ENCODE results near the gene FZD2. TPM values are rescaled to one million over a fixed set of nuclear protein-coding genes. Genes with fewer than 3 reads are reported as not detected.

Gene FZD2
- total and polyA plus RNA-seq, 2 of the 4 experiments (the other 2 are of a cell fraction) = 21.3 to 130 TPM

DNA sequence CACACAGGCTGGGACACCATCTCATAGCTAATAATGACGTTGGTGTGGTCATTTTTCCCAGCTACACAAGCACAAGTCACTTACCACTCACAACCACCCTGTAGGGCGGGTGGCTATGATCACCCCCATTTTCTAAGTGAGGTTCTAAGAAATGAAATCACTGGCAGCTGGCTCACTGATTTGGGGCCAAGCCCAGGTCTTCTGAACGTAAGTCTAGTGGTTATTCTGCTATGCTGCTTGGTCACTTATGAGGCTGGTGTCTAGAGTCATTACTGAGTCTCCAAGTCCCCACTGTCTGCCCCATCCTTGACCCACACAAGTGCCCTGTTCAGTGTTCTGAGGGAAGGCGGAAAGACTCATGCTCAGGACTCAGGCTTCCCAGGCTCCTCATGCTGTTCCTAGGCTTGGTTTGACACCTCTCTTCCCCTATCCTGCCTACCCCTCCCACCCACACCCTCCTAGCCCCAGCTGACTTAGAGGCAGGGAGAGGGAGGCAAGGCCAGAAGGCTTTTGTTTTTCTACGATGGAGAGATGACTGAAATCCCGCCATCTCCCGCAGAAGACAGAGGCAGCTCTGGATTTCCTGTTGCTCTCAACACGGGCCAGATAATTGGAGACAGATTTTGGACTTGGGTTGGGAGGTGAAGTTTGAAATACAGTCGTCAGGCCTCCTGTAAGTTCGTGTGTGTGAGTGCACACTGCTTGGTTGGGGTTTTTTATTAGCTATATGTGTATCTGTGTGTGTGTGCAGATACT, 32.2 kb downstream of the FZD2 start:
- Histone ChIP-seq H3K4ac (ENCODE audit: low read depth, low read length) (peak overlapping the region; percentile 43), H4K20me1 (ENCODE audit: insufficient read depth, low read length) (no peaks in the 10 kb centered on the region), H2AFZ (replicated peaks; ENCODE audit: low read length, poor library complexity) (peak overlapping the region; percentile 27), H3K79me1 (ENCODE audit: low read depth in 1 of 2, low read length in 2 of 2) (no peaks in the 10 kb centered on the region), H2BK15ac (ENCODE audit: low read depth, low read length) (0 out of 3 replicates have a peak overlapping the region, but pooled peaks have one; percentile 2), H3K4me3 (ENCODE audit: insufficient read depth, low read depth, low read length) (no peak overlapping the region), H3K36me3 (ENCODE audit: control insufficient read depth, insufficient read depth, low read length) (no peaks in the 10 kb centered on the region), H4K8ac (ENCODE audit: low read depth in 2 of 2, low read length in 2 of 2) (no peak overlapping the region; a peak in 1 of 4 replicates), H2BK5ac (ENCODE audit: low read depth, low read length, poor library complexity, severe bottlenecking) (no peak overlapping the region), H3K14ac (replicated peaks; ENCODE audit: low read depth, low read length) (no peak overlapping the region; the same call in 1 of the 2 replicates), H2BK120ac (ENCODE audit: low read depth, low read length) (no peak overlapping the region; the same call in 1 of the 2 replicates), H3K18ac (ENCODE audit: low read depth, low read length) (no peak overlapping the region), H2BK20ac (ENCODE audit: low read depth, low read length) (peak overlapping the region; percentile 16; the same call in 1 of the 2 replicates), H3K4me1 (ENCODE audit: control insufficient read depth, insufficient read depth, low read length) (peaks cover 9% of the 10 kb centered on the region), H3K9me1 (ENCODE audit: insufficient read depth, low read length) (peaks cover 18% of the 10 kb centered on the region; the same call in 1 of the 2 replicates), H3K4me2 (ENCODE audit: low read depth, low read length) (no peak overlapping the region), H3K27me3 (ENCODE audit: control insufficient read depth, insufficient read depth, low read length) (0 out of 2 replicates have a peak, but pooled peaks cover 4% of the 10 kb centered on the region), H2AK9ac (replicated peaks; ENCODE audit: low read depth, low read length, poor library complexity) (no peak overlapping the region), H3K23ac (ENCODE audit: low read depth, low read length) (no peak overlapping the region; the same call in 1 of the 2 replicates), H3K9me3 (ENCODE audit: control insufficient read depth, insufficient read depth, low read length) (no peaks in the 10 kb centered on the region), H3K27ac (ENCODE audit: insufficient read depth, low read length) (no peak overlapping the region), H4K91ac (ENCODE audit: insufficient read depth, low read depth, low read length) (peak overlapping the region; percentile 41; the same call in 1 of the 2 replicates), H4K5ac (ENCODE audit: low read depth, low read length) (no peak overlapping the region), H3K56ac (ENCODE audit: extremely low read depth, insufficient read depth, low read length) (no peak overlapping the region), H2AK5ac (ENCODE audit: low read depth, low read length) (peak overlapping the region; percentile 33; the same call in 1 of the 2 replicates), H3K9ac (ENCODE audit: low read depth, low read length) (no peak overlapping the region)
- TF ChIP-seq FOS (IDR thresholded peaks at IDR 0.05; ENCODE audit: low read depth, low read length) (no peak), MXI1 (IDR thresholded peaks at IDR 0.05; ENCODE audit: borderline replicate concordance, low read depth, low read length) (no peak), MAFK (IDR thresholded peaks at IDR 0.05; ENCODE audit: low read depth, low read length) (no peak)
- TF ChIP-seq, protein P1, sequence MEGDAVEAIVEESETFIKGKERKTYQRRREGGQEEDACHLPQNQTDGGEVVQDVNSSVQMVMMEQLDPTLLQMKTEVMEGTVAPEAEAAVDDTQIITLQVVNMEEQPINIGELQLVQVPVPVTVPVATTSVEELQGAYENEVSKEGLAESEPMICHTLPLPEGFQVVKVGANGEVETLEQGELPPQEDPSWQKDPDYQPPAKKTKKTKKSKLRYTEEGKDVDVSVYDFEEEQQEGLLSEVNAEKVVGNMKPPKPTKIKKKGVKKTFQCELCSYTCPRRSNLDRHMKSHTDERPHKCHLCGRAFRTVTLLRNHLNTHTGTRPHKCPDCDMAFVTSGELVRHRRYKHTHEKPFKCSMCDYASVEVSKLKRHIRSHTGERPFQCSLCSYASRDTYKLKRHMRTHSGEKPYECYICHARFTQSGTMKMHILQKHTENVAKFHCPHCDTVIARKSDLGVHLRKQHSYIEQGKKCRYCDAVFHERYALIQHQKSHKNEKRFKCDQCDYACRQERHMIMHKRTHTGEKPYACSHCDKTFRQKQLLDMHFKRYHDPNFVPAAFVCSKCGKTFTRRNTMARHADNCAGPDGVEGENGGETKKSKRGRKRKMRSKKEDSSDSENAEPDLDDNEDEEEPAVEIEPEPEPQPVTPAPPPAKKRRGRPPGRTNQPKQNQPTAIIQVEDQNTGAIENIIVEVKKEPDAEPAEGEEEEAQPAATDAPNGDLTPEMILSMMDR (conservative IDR thresholded peaks at IDR 0.05; ENCODE audit: low read depth, low read length) = no peak
- TF ChIP-seq, protein P2, sequence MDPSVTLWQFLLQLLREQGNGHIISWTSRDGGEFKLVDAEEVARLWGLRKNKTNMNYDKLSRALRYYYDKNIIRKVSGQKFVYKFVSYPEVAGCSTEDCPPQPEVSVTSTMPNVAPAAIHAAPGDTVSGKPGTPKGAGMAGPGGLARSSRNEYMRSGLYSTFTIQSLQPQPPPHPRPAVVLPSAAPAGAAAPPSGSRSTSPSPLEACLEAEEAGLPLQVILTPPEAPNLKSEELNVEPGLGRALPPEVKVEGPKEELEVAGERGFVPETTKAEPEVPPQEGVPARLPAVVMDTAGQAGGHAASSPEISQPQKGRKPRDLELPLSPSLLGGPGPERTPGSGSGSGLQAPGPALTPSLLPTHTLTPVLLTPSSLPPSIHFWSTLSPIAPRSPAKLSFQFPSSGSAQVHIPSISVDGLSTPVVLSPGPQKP (IDR thresholded peaks at IDR 0.05; ENCODE audit: borderline replicate concordance, low read depth, low read length) = no peak
- peak; percentile 35 for DNase-seq
- 39% methylated on average over 7 of the region's 10 CpGs; no CpG with 5 or more reads in 1 of the 2 experiments for WGBS, 2 experiments (ENCODE audit: extremely low coverage in 2 of 2, insufficient read length in 1 of 2)
- ChIA-PET CTCF (no interaction called here), POLR2A (ENCODE audit: unreplicated experiment) (no interaction called here)
- no peak for ATAC-seq (ENCODE audit: low read depth)
- in situ Hi-C loops (cut with MboI; ENCODE audit: low sequenced_read_pairs) (no loop called here), intact Hi-C loops (cut with micrococcal nuclease) (no loop called here), dilution Hi-C loops (cut with HindIII; ENCODE audit: low sequenced_read_pairs, unreplicated experiment) (no loop called here)
- no TSS peak for BruUV-seq (replicated peaks)
